Endodermal cell (in vitro differentiated cells): ENCODE data around the gene DNAJB12. TPM values are rescaled to one million over a fixed set of nuclear protein-coding genes. Genes with fewer than 3 reads are reported as not detected.

Experiments
- DNase-seq: peaks from one replicate; pipeline ENCODE4 v3.0.0-alpha.2; 2017
- H3K27ac ChIP-seq: 2 replicates; pipeline ENCODE4 v1.5.1; 2013; ENCODE audit warnings: mild to moderate bottlenecking, low read depth, low read length, moderate library complexity
- H3K27me3 ChIP-seq: 2 replicates; pipeline ENCODE4 v1.6.1; 2013; ENCODE audit warnings: mild to moderate bottlenecking, low read length, moderate library complexity; ENCODE audit not compliant: insufficient read depth, control insufficient read depth, poor library complexity, severe bottlenecking
- H3K36me3 ChIP-seq: 2 replicates; pipeline ENCODE4 v1.7.0; 2013; ENCODE audit warnings: mild to moderate bottlenecking, low read length, moderate library complexity; ENCODE audit not compliant: control insufficient read depth, insufficient read depth
- H3K4me1 ChIP-seq: one replicate; pipeline ENCODE4 v1.7.0; 2013; ENCODE audit warnings: low read length; ENCODE audit not compliant: control insufficient read depth, insufficient read depth
- H3K4me3 ChIP-seq: 2 replicates; pipeline ENCODE4 v1.5.1; 2013; ENCODE audit warnings: mild to moderate bottlenecking, low read length, moderate library complexity
- H3K9ac ChIP-seq: 2 replicates; pipeline ENCODE4 v1.6.1; 2013; ENCODE audit warnings: mild to moderate bottlenecking, low read length, moderate library complexity; ENCODE audit not compliant: poor library complexity, severe bottlenecking; ENCODE audit errors: extremely low read depth
- H3K9me3 ChIP-seq: 2 replicates; pipeline ENCODE4 v1.6.1; 2013; ENCODE audit warnings: mild to moderate bottlenecking, low read length, moderate library complexity; ENCODE audit not compliant: control insufficient read depth
- H3K27ac Mint-ChIP-seq: 2 replicates; pipeline ENCODE4 v1.8.0; 2020; ENCODE audit warnings: mixed read lengths
- H3K27me3 Mint-ChIP-seq: 2 replicates; pipeline ENCODE4 v1.8.0; 2021; ENCODE audit warnings: mild to moderate bottlenecking, mixed read lengths; ENCODE audit not compliant: insufficient read depth
- H3K36me3 Mint-ChIP-seq: 2 replicates; pipeline ENCODE4 v1.8.0; 2020; ENCODE audit warnings: low read depth, mixed read lengths
- H3K4me1 Mint-ChIP-seq: 2 replicates; pipeline ENCODE4 v1.8.0; 2020; ENCODE audit warnings: mixed read lengths
- H3K4me3 Mint-ChIP-seq: 2 replicates; pipeline ENCODE4 v1.8.0; 2020; ENCODE audit warnings: mild to moderate bottlenecking, moderate library complexity, mixed read lengths
- H3K9me3 Mint-ChIP-seq: 2 replicates; pipeline ENCODE4 v1.8.0; 2020; ENCODE audit warnings: mild to moderate bottlenecking, mixed read lengths
- CTCF ChIP-seq: fragments of 200-600 bp; sonication (generic); conservative IDR thresholded peaks from 2 replicates; pipeline ENCODE4 v1.5.0; 2021; ENCODE audit warnings: antibody characterized with exemption, mild to moderate bottlenecking
- WGBS, 2 experiments: methylation state at CpG; one replicate each; pipeline versions ENCODE4 v1.1.5 to v1.1.7; 2013; ENCODE audit warnings: missing lambda C conversion rate in 2 of 2, mixed read lengths in 1 of 2; ENCODE audit not compliant: insufficient coverage in 1 of 2, insufficient read length in 1 of 2; 5-methylcytosine and 5-hydroxymethylcytosine counted together
- total RNA-seq, 2 donors: library from RNA; stranded (reverse); fragmentation: NEBNext Ultra II Directional in 1 of 2; extraction: Animal tissue kit (Norgen Biotek cat#: 25700) in 1 of 2; gene quantifications; 2 replicates in 1 of 2; 3 replicates in 1 of 2; pipeline ENCODE4 v1.2.1, GENCODE V29; 2021

Gene DNAJB12
- total RNA-seq, 2 donors from 2014 or later: 22.6 to 27.5 TPM

- no peak for DNase-seq
- H3K4me1 ChIP-seq: peaks cover 20% of the 10 kb centered on the region
- peaks cover 2% of the 10 kb centered on the region for H3K9me3 Mint-ChIP-seq
- no peaks in the 10 kb centered on the region for H3K9me3 ChIP-seq
- no peak overlapping the region for H3K9ac ChIP-seq
- H3K36me3 ChIP-seq: no peaks in the 10 kb centered on the region
- peaks cover 32% of the 10 kb centered on the region for H3K4me1 Mint-ChIP-seq
- H3K27me3 Mint-ChIP-seq: no peaks in the 10 kb centered on the region
- H3K4me3 Mint-ChIP-seq: no peak overlapping the region
- no peak overlapping the region for H3K4me3 ChIP-seq
- H3K36me3 Mint-ChIP-seq: peaks cover 7% of the 10 kb centered on the region
- TF ChIP-seq CTCF: no peak
- no peak overlapping the region for H3K27ac Mint-ChIP-seq
- 93 to 94% methylated on average over 6 of the region's 6 CpGs for WGBS, 2 experiments
- no peak overlapping the region for H3K27ac ChIP-seq
- no peaks in the 10 kb centered on the region for H3K27me3 ChIP-seq
Measured at GRCh38 chr10:72356115-72356514, 1.4 kb upstream of the DNAJB12 start.

GRCh38 chr10:72355214-72355555 is 466 bp upstream of the DNAJB12 start:
- Mint-ChIP-seq H3K36me3 (peaks cover 12% of the 10 kb centered on the region), H3K4me3 (peak overlapping the region; percentile 92), H3K27ac (peak overlapping the region; percentile 84), H3K9me3 (peaks cover 2% of the 10 kb centered on the region), H3K27me3 (no peaks in the 10 kb centered on the region), H3K4me1 (peaks cover 33% of the 10 kb centered on the region)
- H3K4me3 ChIP-seq: peak overlapping the region; percentile 94
- no peaks in the 10 kb centered on the region for H3K27me3 ChIP-seq
- peak overlapping the region; percentile 31 for H3K27ac ChIP-seq
- H3K9me3 ChIP-seq: no peaks in the 10 kb centered on the region
- H3K36me3 ChIP-seq: peaks cover 9% of the 10 kb centered on the region
- H3K4me1 ChIP-seq: peaks cover 20% of the 10 kb centered on the region
- WGBS, 2 experiments: 54 to 64% methylated on average over 2 to 7 of the region's 7 CpGs
- TF ChIP-seq CTCF: no peak
- no peak for DNase-seq
- H3K9ac ChIP-seq: peak overlapping the region; percentile 97

GRCh38 chr10:72353965-72354355 is 759 bp downstream of the DNAJB12 start:
- H3K9me3 ChIP-seq: no peaks in the 10 kb centered on the region
- peak; percentile 76 for DNase-seq
- Mint-ChIP-seq H3K4me3 (peak overlapping the region; percentile 92), H3K9me3 (peaks cover 2% of the 10 kb centered on the region), H3K4me1 (peaks cover 33% of the 10 kb centered on the region), H3K27me3 (no peaks in the 10 kb centered on the region), H3K27ac (peak overlapping the region; percentile 99), H3K36me3 (peaks cover 19% of the 10 kb centered on the region)
- 3 to 4% methylated on average over 10 to 23 of the region's 23 CpGs for WGBS, 2 experiments
- H3K4me1 ChIP-seq: peaks cover 20% of the 10 kb centered on the region
- H3K27ac ChIP-seq: peak overlapping the region; percentile 98
- no peak for TF ChIP-seq CTCF
- peak overlapping the region; percentile 97 for H3K9ac ChIP-seq
- H3K36me3 ChIP-seq: peaks cover 20% of the 10 kb centered on the region
- H3K4me3 ChIP-seq: peak overlapping the region; percentile 94
- no peaks in the 10 kb centered on the region for H3K27me3 ChIP-seq
